ENCODE measurements around the gene LARP4B.

DNA sequence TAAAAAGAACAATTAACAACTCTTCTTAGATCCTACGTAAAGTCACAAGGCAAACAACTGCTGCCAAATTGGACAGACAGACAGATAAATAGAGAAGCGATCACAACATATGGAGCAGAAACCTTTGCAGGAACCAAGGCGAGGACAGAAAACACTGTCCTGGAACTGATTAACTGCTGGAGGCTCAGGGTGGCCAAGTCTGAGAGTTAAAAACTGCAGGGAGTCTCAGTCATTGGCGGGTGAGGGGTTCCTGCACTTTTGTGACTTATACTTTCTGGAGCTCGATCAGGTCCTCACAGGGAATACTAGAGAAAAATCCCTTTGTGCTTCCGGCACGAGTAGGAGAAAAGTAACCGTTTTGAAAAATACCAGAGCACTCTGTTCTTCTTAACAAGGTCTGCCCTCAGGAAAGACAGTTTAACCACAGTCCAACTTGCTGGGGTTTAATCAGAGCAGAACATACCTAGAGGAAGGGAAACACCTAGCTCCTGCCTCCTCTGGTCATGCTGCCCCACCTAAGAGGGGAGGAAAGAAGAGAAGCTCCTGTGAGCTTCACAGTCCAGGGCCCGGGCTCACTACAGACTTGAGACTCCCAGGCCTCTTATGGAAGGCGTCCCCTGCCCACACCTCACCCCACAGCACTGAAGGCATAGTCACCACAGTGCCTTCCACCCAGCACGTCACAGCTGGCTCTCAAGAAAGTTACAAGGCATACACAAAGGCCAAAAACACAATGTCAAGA lies 74.9 kb downstream of the LARP4B start:
- TF ChIP-seq POLR2A (IDR thresholded peaks at IDR 0.05; ENCODE audit: insufficient read depth in 1 of 2, low read depth in 2 of 2, low read length in 2 of 2) (no peak), NFYB (CRISPR knock-in tag; IDR thresholded peaks at IDR 0.05) (no peak), ZNF792 (CRISPR knock-in tag; IDR thresholded peaks at IDR 0.05) (no peak), CTCF (CRISPR knock-in tag; IDR thresholded peaks at IDR 0.05) (no peak), SMAD3 (CRISPR knock-in tag; IDR thresholded peaks at IDR 0.05) (no peak), ELK4 (CRISPR knock-in tag; IDR thresholded peaks at IDR 0.05; ENCODE audit: borderline replicate concordance) (no peak)
- TF ChIP-seq, protein P1, sequence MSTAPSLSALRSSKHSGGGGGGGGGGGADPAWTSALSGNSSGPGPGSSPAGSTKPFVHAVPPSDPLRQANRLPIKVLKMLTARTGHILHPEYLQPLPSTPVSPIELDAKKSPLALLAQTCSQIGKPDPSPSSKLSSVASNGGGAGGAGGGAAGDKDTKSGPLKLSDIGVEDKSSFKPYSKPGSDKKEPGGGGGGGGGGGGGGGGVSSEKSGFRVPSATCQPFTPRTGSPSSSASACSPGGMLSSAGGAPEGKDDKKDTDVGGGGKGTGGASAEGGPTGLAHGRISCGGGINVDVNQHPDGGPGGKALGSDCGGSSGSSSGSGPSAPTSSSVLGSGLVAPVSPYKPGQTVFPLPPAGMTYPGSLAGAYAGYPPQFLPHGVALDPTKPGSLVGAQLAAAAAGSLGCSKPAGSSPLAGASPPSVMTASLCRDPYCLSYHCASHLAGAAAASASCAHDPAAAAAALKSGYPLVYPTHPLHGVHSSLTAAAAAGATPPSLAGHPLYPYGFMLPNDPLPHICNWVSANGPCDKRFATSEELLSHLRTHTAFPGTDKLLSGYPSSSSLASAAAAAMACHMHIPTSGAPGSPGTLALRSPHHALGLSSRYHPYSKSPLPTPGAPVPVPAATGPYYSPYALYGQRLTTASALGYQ (CRISPR knock-in tag; IDR thresholded peaks at IDR 0.05) = no peak
- TF ChIP-seq, protein P2, sequence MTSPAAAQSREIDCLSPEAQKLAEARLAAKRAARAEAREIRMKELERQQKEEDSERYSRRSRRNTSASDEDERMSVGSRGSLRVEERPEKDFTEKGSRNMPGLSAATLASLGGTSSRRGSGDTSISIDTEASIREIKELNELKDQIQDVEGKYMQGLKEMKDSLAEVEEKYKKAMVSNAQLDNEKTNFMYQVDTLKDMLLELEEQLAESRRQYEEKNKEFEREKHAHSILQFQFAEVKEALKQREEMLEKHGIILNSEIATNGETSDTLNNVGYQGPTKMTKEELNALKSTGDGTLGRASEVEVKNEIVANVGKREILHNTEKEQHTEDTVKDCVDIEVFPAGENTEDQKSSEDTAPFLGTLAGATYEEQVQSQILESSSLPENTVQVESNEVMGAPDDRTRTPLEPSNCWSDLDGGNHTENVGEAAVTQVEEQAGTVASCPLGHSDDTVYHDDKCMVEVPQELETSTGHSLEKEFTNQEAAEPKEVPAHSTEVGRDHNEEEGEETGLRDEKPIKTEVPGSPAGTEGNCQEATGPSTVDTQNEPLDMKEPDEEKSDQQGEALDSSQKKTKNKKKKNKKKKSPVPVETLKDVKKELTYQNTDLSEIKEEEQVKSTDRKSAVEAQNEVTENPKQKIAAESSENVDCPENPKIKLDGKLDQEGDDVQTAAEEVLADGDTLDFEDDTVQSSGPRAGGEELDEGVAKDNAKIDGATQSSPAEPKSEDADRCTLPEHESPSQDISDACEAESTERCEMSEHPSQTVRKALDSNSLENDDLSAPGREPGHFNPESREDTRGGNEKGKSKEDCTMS (CRISPR knock-in tag; conservative IDR thresholded peaks at IDR 0.05) = no peak
- TF ChIP-seq, protein P3, sequence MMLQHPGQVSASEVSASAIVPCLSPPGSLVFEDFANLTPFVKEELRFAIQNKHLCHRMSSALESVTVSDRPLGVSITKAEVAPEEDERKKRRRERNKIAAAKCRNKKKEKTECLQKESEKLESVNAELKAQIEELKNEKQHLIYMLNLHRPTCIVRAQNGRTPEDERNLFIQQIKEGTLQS (CRISPR knock-in tag; IDR thresholded peaks at IDR 0.05) = no peak
